K562 (cell line): ENCODE data around the gene FMOD. TPM values are rescaled to one million over a fixed set of nuclear protein-coding genes. Genes with fewer than 3 reads are reported as not detected.

ENCODE experiments used
- ATF1 ChIP-seq, 2 experiments: fragments of 450-650 bp in 1 of 2; IDR thresholded peaks; 2 replicates each; pipeline ENCODE4 v1.6.1; 2016; ENCODE audit warnings: missing compliant biosample characterization in 1 of 2, missing genetic modification characterization in 1 of 2
- CREM ChIP-seq: IDR thresholded peaks from 2 replicates; pipeline ENCODE4 v1.6.1; 2014; ENCODE audit warnings: antibody characterized with exemption, low read depth
- ESRRB ChIP-seq: fragments of 250-450 bp; sonication (Bioruptor Pico); IDR thresholded peaks from 2 replicates; pipeline ENCODE4 v1.5.0; 2020; ENCODE audit warnings: mild to moderate bottlenecking, moderate library complexity, borderline replicate concordance
- FOXJ3 ChIP-seq: sonication (generic); formaldehyde crosslinking; IDR thresholded peaks from 2 replicates; pipeline ENCODE4 v1.4.0; 2020; ENCODE audit warnings: mild to moderate bottlenecking, missing genetic modification reagents
- GTF2B ChIP-seq: IDR thresholded peaks from 2 replicates; pipeline ENCODE4 v1.6.1; 2011; ENCODE audit not compliant: insufficient read length; ENCODE audit errors: extremely low read depth
- HLTF ChIP-seq: fragments of 450-650 bp; IDR thresholded peaks from 2 replicates; pipeline ENCODE4 v1.6.1; 2016
- KAT2B ChIP-seq: IDR thresholded peaks from one replicate; pipeline ENCODE4 v1.6.1; 2012; ENCODE audit warnings: low read depth, mild to moderate bottlenecking, control low read depth, inconsistent platforms, low read length, moderate library complexity
- NCOA1 ChIP-seq: fragments of 450-650 bp; IDR thresholded peaks from 2 replicates; pipeline ENCODE4 v1.6.1; 2016; ENCODE audit warnings: low read depth
- RBM22 ChIP-seq: fragments of 200-400 bp; formaldehyde crosslinking; IDR thresholded peaks from 2 replicates; pipeline ENCODE4 v1.6.1; 2018; ENCODE audit warnings: low read length, low read depth; ENCODE audit not compliant: poor library complexity, severe bottlenecking
- RBM39 ChIP-seq: fragments of 200-400 bp; formaldehyde crosslinking; optimal IDR thresholded peaks from 2 replicates; pipeline ENCODE3; 2018; ENCODE audit warnings: low read depth, low read length
- SMC3 ChIP-seq: conservative IDR thresholded peaks from 2 replicates; pipeline ENCODE4 v1.6.1; 2011; ENCODE audit warnings: low read depth, low read length, improper control_type of control experiment; ENCODE audit not compliant: insufficient read depth
- TBL1XR1 ChIP-seq, 2 experiments: IDR thresholded peaks; 2 replicates each; pipeline ENCODE4 v1.6.1; 2012; ENCODE audit warnings: improper control_type of control experiment in 2 of 2, low read length in 2 of 2, mild to moderate bottlenecking in 1 of 2
- ZNF197 ChIP-seq: fragments of 200-800 bp; sonication (Bioruptor generic); IDR thresholded peaks from 2 replicates; pipeline ENCODE4 v1.6.1; 2016; ENCODE audit warnings: low read depth, missing genetic modification characterization, missing compliant biosample characterization
- ZNF280A ChIP-seq: fragments of 450-650 bp; IDR thresholded peaks from 2 replicates; pipeline ENCODE4 v1.6.1; 2018; ENCODE audit warnings: mild to moderate bottlenecking, low read depth; ENCODE audit not compliant: partially characterized antibody
- ZNF445 ChIP-seq: fragments of 250-450 bp; sonication (Bioruptor Pico); IDR thresholded peaks from 2 replicates; pipeline ENCODE4 v1.4.0; 2020; ENCODE audit warnings: low read depth, mild to moderate bottlenecking, moderate library complexity
- ZNF780A ChIP-seq: fragments of 250-450 bp; sonication (Bioruptor Pico); IDR thresholded peaks from 2 replicates; pipeline ENCODE4 v1.5.0; 2021; ENCODE audit warnings: mild to moderate bottlenecking
- polyA plus RNA-seq, 8 experiments: library from polyadenylated mRNA; depleted of rRNA in 4 of 8; stranded (reverse) in 5 of 8; unstranded in 3 of 8; fragments of >200 nt; fragmentation: Nextera tagmentation in 2 of 8; fragmentation: Illumina TruSeq in 1 of 8; extraction: Ambion mirVana in 2 of 8; extraction: Trizol in 1 of 8; gene quantifications; 2 replicates each; pipeline versions ENCODE4 v1.2.1 to v1.2.3, GENCODE V29; 2011 to 2014; ENCODE audit warnings: inconsistent platforms in 1 of 8, missing spikeins in 1 of 8
- total RNA-seq, 7 experiments: library from RNA; depleted of rRNA in 6 of 7; stranded (reverse); fragments of >200 nt in 6 of 7; fragmentation: Illumina TruSeq in 2 of 7; extraction: Trizol in 2 of 7; gene quantifications; 2 replicates each; pipeline versions ENCODE4 v1.2.1 to v1.2.3, GENCODE V29; 2011 to 2021; ENCODE audit warnings: low replicate concordance in 1 of 7
- TF ChIP-seq, protein P1 (sequence below), 2 experiments: fragments of 200-800 bp in 1 of 2; sonication (Bioruptor generic) in 1 of 2; sonication (generic) in 1 of 2; formaldehyde crosslinking in 1 of 2; IDR thresholded peaks in 1 of 2; conservative IDR thresholded peaks in 1 of 2; 2 replicates each; pipeline versions ENCODE4 v1.5.0 to v1.6.1; 2016 to 2020; ENCODE audit warnings: missing compliant biosample characterization in 1 of 2, missing genetic modification characterization in 1 of 2, missing genetic modification reagents in 1 of 2
- TF ChIP-seq, protein P2 (sequence below): fragments of 450-650 bp; formaldehyde crosslinking; IDR thresholded peaks from 2 replicates; pipeline ENCODE4 v1.4.0; 2022; ENCODE audit warnings: mild to moderate bottlenecking, moderate library complexity
- TF ChIP-seq, protein P3 (sequence below): sonication (generic); formaldehyde crosslinking; IDR thresholded peaks from 2 replicates; pipeline ENCODE4 v1.5.0; 2020; ENCODE audit warnings: missing genetic modification reagents

FMOD gene
- total and polyA plus RNA-seq, 9 of the 15 experiments (the other 6 are each of a cell fraction or from before 2014, with no cell fraction given): 0.03 to 0.13 (median 0.03) TPM; not detected in 6

DNA sequence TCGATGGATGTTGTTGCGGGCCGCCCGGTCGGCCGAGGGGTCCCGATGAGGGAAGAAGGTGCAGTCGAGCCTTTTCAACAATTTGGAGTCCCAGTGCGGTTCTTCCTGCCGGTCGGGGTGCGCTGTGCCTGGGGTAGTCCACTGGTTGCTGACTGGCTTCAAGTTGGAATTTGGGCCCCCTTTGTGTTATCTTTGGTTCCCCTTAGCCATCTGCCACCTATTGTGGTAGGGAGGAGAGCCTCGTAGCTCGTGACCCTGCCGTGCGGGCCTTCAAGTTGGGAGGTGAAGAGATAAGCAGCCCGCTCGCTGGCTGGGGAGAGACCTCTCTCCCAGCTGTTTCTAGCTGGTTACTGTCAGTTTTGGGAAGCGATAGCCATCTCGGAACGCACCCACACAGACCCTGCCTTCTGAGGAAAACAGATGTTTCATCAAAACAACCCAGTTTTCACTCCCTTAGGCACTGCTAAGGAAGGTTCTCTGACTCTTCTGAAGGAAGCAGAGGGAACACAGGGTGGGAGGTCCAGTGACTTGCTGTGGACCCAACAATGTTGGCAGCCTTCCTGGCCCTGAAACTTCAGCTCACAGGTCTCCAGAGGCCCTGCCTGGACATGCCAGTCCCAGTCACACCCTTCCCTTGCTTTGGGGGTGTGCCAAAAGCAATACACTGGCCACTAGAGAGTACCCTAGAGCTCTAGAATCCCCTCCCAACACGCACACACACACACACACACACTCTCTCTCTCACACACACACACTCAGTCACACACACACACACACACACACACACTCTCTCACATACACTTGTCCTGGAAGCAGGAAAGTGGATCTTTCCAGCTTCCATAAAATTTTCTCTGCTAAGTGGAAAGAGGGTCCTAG, 44.6 kb downstream of the FMOD start (continued):
- TF ChIP-seq RBM22 (no peak), ATF1 (CRISPR knock-in tag; IDR thresholded peaks at IDR 0.05) (no peak), ATF1 (tag; IDR thresholded peaks at IDR 0.05) (peak; percentile 51; the same call in 1 of the 2 replicates), ZNF445 (CRISPR knock-in tag) (no peak), HLTF (no peak), ZNF280A (no peak), GTF2B (no peak), KAT2B (no peak), RBM39 (peak; percentile 59), ESRRB (CRISPR knock-in tag) (no peak), NCOA1 (no peak; the same call in none of the 2 replicates), ZNF780A (CRISPR knock-in tag) (no peak), FOXJ3 (CRISPR knock-in tag) (no peak), TBL1XR1 (IDR thresholded peaks at IDR 0.05; ENCODE audit: low read length in 2 of 2) (peak in 1 of 2 experiments; percentile 85; a peak in 2 of 4 replicates), SMC3 (no peak), ZNF197 (CRISPR knock-in tag) (no peak), CREM (peak; percentile 51)
- TF ChIP-seq, protein P1, sequence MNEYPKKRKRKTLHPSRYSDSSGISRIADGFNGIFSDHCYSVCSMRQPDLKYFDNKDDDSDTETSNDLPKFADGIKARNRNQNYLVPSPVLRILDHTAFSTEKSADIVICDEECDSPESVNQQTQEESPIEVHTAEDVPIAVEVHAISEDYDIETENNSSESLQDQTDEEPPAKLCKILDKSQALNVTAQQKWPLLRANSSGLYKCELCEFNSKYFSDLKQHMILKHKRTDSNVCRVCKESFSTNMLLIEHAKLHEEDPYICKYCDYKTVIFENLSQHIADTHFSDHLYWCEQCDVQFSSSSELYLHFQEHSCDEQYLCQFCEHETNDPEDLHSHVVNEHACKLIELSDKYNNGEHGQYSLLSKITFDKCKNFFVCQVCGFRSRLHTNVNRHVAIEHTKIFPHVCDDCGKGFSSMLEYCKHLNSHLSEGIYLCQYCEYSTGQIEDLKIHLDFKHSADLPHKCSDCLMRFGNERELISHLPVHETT (CRISPR knock-in tag; conservative IDR thresholded peaks at IDR 0.05 in 1 of 2, IDR thresholded peaks at IDR 0.05 in 1 of 2): peak in 1 of 2 experiments; percentile 49; a peak in 1 of 4 replicates
- TF ChIP-seq, protein P2, sequence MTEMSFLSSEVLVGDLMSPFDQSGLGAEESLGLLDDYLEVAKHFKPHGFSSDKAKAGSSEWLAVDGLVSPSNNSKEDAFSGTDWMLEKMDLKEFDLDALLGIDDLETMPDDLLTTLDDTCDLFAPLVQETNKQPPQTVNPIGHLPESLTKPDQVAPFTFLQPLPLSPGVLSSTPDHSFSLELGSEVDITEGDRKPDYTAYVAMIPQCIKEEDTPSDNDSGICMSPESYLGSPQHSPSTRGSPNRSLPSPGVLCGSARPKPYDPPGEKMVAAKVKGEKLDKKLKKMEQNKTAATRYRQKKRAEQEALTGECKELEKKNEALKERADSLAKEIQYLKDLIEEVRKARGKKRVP (CRISPR knock-in tag): peak; percentile 50; the same call in 1 of the 2 replicates
- TF ChIP-seq, protein P3, sequence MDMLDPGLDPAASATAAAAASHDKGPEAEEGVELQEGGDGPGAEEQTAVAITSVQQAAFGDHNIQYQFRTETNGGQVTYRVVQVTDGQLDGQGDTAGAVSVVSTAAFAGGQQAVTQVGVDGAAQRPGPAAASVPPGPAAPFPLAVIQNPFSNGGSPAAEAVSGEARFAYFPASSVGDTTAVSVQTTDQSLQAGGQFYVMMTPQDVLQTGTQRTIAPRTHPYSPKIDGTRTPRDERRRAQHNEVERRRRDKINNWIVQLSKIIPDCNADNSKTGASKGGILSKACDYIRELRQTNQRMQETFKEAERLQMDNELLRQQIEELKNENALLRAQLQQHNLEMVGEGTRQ (CRISPR knock-in tag): no peak
